RWPE2 (cell line): ENCODE results near the gene MSH3.
"Not testable (repeated sequence)": the region's sequence is repeated elsewhere in the genome, so short reads cannot be mapped to it uniquely, and the experiment has no call there.

Experiments
- ATAC-seq: fragments of 200-7000 bp; cut with Tn5 transposase; 3 replicates; pipeline ENCODE4 v1.9.1; 2021; ENCODE audit warnings: low read depth
- DNase-seq: peaks from one replicate; pipeline ENCODE4 v3.0.0-alpha.2; 2020; ENCODE audit warnings: low spot score
- H3K27ac ChIP-seq: fragments of 450-650 bp; 2 replicates; pipeline ENCODE4 v1.5.1; 2017; ENCODE audit warnings: mild to moderate bottlenecking; ENCODE audit not compliant: poor library complexity, severe bottlenecking
- H3K27me3 ChIP-seq: fragments of 250-450 bp; sonication (Bioruptor Pico); 2 replicates; pipeline ENCODE4 v1.5.1; 2021; ENCODE audit warnings: mild to moderate bottlenecking, moderate library complexity; ENCODE audit not compliant: insufficient read depth, poor library complexity, severe bottlenecking
- H3K36me3 ChIP-seq: fragments of 250-450 bp; sonication (Bioruptor Pico); 2 replicates; pipeline ENCODE4 v1.5.1; 2020; ENCODE audit warnings: low read depth, mild to moderate bottlenecking, moderate library complexity
- H3K4me1 ChIP-seq: fragments of 250-450 bp; sonication (Bioruptor Pico); 2 replicates; pipeline ENCODE4 v1.5.1; 2021; ENCODE audit warnings: mild to moderate bottlenecking, moderate library complexity; ENCODE audit not compliant: insufficient read depth, poor library complexity, severe bottlenecking
- H3K4me3 ChIP-seq: fragments of 250-450 bp; sonication (Bioruptor Pico); 2 replicates; pipeline ENCODE4 v1.5.1; 2021; ENCODE audit warnings: mild to moderate bottlenecking, moderate library complexity; ENCODE audit not compliant: severe bottlenecking
- H3K9me3 ChIP-seq: fragments of 250-450 bp; sonication (Bioruptor Pico); 2 replicates; pipeline ENCODE4 v1.5.1; 2021; ENCODE audit warnings: mild to moderate bottlenecking, moderate library complexity; ENCODE audit not compliant: severe bottlenecking
- TF ChIP-seq, protein P1 (sequence below): fragments of 450-650 bp; IDR thresholded peaks from one replicate; pipeline ENCODE4 v1.5.1; 2017; ENCODE audit warnings: mild to moderate bottlenecking, moderate library complexity; ENCODE audit not compliant: poor library complexity, severe bottlenecking

MSH3 gene

DNA sequence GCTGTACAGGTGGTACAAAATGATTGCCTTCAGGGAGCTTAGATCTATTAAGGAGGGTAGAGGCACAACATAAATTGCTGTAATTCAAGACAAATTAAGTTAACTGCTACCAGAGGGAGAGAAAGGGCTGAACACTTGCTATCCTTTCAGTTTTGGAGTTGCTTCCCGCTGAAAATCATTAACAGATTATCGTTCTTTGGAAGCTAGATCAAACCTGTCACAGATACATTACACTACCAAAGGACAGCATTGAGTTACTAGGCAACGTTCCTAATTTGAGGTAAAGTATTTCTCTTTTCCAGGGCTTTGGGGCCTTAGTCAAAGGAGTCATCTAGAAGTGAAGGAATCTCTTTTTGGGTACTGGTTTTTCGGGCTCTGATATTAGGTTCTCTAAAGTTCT, 85.0 kb downstream of the MSH3 start:
- DNase-seq (no peak), ATAC-seq (no peak)
- H3K9me3 ChIP-seq: no peaks in the 10 kb centered on the region
- no peak overlapping the region for H3K4me3 ChIP-seq
- TF ChIP-seq, protein P1, sequence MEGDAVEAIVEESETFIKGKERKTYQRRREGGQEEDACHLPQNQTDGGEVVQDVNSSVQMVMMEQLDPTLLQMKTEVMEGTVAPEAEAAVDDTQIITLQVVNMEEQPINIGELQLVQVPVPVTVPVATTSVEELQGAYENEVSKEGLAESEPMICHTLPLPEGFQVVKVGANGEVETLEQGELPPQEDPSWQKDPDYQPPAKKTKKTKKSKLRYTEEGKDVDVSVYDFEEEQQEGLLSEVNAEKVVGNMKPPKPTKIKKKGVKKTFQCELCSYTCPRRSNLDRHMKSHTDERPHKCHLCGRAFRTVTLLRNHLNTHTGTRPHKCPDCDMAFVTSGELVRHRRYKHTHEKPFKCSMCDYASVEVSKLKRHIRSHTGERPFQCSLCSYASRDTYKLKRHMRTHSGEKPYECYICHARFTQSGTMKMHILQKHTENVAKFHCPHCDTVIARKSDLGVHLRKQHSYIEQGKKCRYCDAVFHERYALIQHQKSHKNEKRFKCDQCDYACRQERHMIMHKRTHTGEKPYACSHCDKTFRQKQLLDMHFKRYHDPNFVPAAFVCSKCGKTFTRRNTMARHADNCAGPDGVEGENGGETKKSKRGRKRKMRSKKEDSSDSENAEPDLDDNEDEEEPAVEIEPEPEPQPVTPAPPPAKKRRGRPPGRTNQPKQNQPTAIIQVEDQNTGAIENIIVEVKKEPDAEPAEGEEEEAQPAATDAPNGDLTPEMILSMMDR: no peak
- no peaks in the 10 kb centered on the region for H3K27me3 ChIP-seq
- peaks cover 10% of the 10 kb centered on the region for H3K4me1 ChIP-seq
- peaks cover 16% of the 10 kb centered on the region for H3K36me3 ChIP-seq
- H3K27ac ChIP-seq: no peak overlapping the region

DNA sequence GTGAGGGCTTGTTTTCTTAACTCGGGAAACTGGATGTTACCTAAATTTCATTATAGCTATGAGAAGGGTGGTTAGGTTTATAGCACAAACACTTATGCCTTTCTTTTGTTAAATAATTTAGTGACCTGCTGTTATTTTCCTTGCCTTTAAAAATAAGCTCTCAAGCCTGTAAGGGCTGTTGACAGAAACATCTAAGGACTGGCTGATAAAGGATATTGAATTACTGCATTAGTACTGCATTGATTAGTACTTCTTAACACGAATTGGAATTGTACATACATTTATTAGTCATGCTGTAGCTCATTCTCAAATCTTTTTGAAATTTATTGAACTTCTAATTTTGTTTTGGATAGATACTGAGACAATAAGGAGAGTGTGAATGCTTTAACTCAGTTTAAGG, 85.4 kb downstream of the MSH3 start:
- no peak overlapping the region for H3K4me3 ChIP-seq
- peaks cover 10% of the 10 kb centered on the region for H3K4me1 ChIP-seq
- TF ChIP-seq, protein P1: no peak
- ATAC-seq (no peak), DNase-seq (no peak)
- peaks cover 17% of the 10 kb centered on the region for H3K36me3 ChIP-seq
- no peak overlapping the region for H3K27ac ChIP-seq
- no peaks in the 10 kb centered on the region for H3K27me3 ChIP-seq
- H3K9me3 ChIP-seq: no peaks in the 10 kb centered on the region

DNA sequence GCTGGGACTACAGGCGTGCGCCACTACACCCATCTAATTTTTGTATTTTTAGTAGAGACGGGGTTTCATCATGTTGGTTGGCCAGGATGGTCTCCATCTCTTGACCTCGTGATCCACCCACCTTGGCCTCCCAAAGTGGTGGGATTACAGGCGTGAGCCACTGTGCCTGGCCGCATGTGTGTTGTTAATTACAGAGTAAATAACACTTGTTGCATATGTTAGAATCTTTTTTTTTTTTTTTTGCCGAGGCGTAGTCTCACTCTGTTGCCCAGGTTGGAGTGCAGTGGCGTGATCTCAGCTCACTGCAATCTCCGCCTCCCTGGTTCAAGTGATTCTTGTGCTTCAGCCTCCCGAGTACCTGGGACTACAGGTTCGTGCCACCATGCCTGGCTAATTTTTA, 86.0 kb downstream of the MSH3 start:
- not testable (repeated sequence) for H3K9me3 ChIP-seq, H3K27me3 ChIP-seq, H3K4me3 ChIP-seq, H3K4me1 ChIP-seq, ATAC-seq, H3K27ac ChIP-seq, DNase-seq
- peaks cover 17% of the 10 kb centered on the region for H3K36me3 ChIP-seq

DNA sequence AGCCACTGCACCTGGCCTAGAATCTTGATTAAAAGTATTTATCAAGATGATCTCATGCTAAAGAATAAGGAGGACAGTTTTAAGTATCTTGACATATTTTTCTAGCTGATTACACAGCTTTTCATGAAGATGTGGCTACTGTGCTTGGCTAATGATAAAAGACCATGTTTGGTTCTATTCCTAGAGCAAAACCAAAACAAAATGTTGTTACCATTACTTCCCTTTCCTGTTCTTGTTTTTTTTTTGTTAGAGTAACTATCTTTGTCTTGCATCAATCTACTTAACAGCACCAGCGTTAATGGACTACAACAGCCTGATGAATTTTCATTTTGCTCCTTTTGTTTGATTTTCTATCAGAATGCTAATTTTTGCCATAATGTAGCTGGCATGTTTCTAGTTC, 86.5 kb downstream of the MSH3 start:
- Histone ChIP-seq H3K9me3 (no peaks in the 10 kb centered on the region), H3K36me3 (peaks cover 17% of the 10 kb centered on the region), H3K27me3 (no peaks in the 10 kb centered on the region), H3K4me3 (no peak overlapping the region), H3K27ac (no peak overlapping the region), H3K4me1 (peaks cover 10% of the 10 kb centered on the region)
- DNase-seq (no peak), ATAC-seq (no peak)
- TF ChIP-seq, protein P1: no peak

DNA sequence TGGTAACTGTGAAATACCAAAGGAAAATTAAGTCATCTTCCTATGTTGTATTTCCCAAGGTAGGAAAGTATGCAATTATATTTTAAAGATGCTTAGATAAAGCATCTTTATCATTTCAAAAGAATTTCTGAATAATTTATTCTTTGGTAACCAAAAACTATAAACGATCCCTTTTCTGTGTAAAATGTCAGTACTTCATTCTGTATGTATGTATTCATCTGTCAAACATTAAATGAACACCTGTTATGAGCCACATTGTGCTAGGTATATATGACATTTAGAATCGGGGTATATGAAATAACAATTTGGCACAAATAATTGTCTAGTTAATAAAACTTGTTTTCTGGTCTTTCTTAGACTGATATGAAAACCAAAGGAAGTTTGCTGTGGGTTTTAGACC, 89.7 kb downstream of the MSH3 start:
- ATAC-seq: no peak
- no peaks in the 10 kb centered on the region for H3K9me3 ChIP-seq
- no peaks in the 10 kb centered on the region for H3K27me3 ChIP-seq
- H3K4me3 ChIP-seq: no peak overlapping the region
- DNase-seq: no peak
- H3K4me1 ChIP-seq: no peaks in the 10 kb centered on the region
- TF ChIP-seq, protein P1: no peak
- H3K27ac ChIP-seq: no peak overlapping the region
- peaks cover 26% of the 10 kb centered on the region for H3K36me3 ChIP-seq
